Measurements from ENCODE around the gene PACC1.
"Not testable (repeated sequence)": the region's sequence is repeated elsewhere in the genome, so short reads cannot be mapped to it uniquely, and the experiment has no call there.

The PACC1 gene

DNA sequence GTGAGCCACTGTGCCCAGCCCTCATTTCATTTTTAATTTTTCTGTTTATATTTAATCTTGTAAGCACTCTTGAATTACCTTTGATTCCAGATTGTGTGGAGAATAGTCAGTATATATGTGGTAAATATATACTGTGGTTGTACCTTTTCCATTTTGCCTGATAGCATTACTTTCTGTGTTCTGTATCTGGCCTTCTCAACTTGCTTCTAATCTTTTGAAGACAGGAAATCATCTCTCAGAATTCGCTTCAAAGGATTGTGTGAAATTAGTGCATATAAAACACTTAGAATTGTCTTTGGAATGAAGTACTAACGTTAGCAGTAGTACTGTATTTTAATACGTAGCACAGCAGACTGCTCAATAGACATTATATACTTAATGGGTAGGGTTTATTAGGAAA, 91.6 kb downstream of the PACC1 start:
- no peak for DNase-seq

DNA sequence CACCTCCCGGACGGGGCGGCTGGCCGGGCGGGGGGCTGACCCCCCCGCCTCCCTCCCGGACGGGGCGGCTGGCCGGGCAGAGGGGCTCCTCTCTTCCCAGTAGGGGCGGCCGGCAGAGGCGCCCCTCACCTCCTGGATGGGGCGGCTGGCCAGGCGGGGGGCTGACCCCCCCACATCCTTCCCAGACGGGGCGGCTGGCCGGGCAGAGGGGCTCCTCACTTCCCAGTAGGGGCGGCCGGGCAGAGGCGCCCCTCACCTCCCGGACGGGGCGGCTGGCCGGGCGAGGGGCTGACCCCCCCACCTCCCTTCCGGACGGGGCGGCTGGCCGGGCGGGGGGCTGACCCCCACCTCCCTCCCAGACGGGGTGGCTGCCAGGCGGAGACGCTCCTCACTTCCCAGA, 93.7 kb downstream of the PACC1 start:
- not testable (repeated sequence) for DNase-seq

DNA sequence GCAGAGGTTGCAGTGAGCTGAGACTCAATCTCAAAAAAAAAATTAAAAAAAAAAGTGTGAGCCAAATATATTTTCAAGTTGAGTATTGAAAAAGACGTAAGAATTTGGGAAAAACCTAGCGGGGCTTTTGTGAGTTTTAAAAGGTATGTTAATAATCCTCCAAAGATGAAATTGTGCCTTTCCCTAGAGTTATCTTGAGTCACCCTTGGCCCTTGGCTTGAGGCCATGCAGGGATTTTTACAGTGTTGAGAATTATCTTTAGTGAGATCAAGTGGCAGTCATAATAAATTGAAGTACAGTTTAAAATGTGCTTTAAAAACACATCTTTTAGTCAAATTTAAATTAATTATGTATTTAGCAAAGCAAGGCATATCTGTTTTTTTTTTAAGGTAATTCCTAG, 96.8 kb downstream of the PACC1 start:
- DNase-seq = no peak

DNA sequence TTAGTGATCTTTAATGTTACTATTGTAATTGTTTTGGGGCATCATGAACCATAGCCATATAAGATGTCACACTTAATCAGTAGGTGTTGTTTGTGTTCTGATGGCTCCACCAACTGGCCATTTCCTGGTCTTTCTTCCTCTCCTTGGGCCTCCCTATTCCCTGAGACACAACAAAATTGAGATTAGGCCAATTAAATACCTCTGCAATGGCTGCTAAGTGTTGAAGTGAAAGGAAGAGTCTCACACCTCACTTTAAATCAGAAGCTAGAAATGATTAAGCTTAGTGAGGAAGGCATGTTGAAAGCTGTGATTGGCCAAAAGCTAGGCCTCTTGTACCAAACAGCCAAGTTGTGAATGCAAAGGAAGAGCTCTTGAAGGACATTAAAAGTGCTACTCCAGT, 98.8 kb downstream of the PACC1 start:
- DNase-seq = peak; percentile 25

DNA sequence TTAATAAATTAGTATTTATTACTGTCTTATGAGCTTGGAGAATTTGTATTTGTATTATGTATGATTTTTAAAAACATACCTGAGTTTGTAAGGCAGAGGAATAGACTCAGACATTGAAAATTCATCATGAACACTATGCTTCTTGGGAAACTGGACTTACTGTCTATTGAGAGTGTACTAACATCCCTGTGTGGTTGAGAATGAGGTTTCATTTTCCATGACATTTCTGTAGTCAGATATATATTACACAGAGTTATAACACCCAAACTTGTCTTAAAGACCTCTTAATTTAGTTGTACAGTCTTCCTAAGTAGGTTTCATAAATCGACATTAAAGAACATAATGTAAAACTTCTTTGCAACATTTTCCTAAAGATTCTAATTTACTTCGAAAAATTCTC, 99.5 kb downstream of the PACC1 start:
- DNase-seq = no peak

Data from fibroblast of skin of right quadriceps (primary cell).